Measurements from ENCODE around the gene NCOR2.

Gene NCOR2

DNA sequence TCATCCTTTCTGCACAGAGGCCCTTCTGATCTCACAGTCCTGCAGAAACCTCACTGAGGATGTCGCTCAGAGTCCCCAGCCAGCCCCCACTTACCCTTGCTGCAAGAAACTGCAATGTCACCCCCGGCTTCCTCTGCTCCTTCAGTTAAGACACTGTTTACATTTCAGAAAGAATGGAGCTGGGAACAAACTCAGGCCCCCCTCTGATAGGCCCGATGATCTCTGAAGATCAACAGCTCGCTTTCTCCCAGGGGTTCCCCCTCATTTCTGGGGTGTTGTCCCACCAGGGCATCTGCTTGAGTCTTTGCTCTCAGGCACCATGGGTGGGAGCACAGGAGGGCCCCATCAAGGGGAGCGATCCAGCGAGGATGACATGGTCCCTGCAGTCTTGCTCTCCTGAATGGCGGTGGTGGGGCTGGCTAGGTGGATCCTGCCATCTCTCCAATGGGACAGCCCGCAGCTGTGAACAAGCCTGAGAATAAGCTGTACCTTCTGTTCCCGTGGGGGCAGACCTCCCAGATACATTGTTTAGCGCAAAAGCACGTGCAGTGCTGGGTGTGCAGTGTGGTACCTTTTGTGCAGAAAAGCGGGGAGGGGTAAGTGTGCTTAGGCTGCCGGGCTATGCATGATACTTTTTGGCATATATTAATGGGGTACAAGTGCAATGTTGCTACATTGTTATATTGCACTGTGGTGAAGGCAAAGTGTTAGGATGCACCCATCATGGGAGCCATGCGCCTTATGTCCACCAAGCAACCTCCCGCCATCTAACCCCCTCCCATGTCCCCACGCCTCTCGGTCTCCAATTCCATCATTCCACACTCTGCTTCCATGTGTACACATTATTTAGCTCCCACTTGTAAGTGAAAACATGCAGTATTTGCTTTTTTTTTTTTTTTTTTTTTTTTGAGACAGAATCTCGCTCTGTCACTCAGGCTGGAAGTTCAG, 6.7 kb upstream of the NCOR2 start:
- DNase-seq = no peak

DNA sequence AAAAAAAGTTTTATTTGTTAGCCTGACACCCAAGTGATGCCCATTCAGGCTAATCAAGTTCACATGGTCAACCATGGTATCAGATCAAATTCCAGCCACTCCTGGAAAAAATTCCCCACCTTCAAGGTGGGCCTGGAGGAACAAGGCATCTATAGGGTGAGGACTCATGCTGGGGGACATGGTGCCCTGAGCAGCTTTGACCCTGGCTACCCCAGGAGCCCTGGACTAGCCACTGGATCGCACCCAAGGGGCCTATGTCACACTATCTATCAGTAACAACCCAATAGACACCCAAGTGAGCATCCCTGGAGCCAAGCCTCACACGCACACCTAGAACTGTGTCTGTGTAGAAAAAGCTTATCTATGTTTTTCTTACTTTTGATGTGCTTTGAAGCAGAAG, 4.1 kb upstream of the NCOR2 start:
- DNase-seq = no peak

DNA sequence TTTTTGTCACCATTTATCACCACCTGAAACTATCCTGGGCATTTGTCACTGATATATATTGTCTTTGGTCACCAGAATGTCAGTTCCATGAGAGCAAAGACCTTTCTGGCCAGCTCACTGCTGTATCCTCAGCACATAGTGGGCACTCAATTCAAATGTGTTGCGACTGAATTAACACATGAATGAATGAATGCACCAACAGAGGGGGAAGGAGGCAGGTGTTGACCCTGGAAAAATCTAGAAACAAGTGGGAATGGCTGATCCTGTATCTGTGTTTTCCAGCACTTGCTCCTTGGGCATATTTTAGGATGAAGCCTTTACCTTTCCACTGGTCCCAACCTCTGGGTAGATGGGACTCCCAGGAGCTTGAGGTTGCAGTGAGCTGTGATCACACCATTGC, 3.4 kb upstream of the NCOR2 start:
- DNase-seq = no peak

DNA sequence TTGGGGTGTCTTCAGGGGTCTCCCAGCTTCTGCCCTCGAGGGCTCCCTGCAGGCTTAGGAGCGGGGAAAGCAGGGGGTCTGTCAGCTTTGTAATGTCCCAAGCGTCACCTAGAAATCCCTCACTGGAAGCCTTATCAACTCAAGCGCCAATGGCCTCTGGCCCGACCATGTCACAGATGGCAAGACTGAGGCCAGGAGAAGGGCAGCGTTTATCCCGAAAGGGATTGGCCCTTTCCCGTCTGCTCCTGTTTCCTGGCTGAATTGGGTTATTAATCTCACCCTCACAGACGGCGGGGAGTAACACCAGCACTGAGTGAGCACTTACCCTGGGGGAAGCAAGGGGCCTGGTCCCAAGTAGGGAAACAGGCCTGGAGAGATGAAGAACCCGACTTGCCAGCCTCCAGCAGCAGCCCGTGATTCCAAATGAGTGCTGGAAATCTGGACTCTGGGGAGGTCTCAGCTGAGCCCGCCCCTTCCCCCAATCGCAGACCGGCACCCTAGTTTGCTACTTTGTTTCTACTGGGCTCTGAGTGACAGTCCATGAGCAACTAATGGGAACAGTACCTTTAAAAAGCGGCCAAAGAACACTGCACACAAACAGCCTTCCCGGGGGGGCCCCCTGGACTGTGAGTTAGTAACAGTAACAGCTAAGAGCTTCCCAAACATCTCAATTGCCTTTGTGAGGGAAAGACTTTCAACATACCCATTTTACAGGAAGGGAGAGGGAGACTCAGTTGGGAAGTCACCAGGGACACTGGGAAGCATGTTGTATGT, 2.1 kb upstream of the NCOR2 start:
- no peak for DNase-seq

DNA sequence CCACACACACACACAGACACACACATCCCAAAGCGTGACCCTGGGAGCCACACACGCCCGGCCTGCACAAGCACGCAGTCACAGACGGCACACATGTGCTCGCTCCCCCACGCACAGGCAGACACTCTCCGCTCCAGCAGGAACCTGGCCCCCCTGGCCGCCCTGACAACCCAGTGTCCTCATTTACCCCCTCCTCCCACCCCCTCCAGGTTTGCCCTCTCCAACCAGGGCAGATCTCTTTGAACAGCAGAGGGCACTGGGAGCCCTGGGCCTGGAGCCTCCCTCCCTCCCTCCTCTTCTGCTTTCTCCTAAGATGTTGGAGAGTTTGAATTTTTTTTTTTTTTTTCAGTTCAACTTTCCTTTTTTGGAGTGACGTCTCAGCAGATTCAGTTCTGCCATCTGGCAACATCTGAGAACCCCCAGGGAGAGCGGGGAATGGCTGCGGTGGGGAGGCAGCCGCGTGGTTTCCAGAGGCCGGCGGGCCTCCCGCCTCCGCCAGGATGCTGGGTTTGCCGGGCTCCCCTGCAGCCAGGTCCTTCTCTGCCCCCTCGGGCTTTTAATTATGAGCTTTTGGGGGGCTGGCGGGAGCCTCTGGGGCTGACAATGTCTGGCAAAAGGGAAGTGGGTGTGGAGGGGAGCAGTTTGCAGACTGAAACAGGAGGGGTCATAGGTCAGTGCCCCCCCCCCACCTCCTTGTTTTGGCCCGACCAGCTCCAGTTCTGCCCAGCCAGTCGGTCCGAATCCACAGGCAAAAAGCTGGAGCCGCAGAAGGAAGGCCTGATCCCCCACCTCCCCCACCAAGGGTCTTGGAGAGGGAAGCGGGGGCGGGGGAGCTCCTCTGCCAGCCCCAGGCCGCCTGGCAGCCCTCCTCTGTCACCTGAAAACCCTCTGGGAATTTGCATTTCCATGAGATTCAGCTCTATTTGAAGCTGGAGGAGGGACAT, 1.3 kb upstream of the NCOR2 start:
- DNase-seq = peak; percentile 91

DNA sequence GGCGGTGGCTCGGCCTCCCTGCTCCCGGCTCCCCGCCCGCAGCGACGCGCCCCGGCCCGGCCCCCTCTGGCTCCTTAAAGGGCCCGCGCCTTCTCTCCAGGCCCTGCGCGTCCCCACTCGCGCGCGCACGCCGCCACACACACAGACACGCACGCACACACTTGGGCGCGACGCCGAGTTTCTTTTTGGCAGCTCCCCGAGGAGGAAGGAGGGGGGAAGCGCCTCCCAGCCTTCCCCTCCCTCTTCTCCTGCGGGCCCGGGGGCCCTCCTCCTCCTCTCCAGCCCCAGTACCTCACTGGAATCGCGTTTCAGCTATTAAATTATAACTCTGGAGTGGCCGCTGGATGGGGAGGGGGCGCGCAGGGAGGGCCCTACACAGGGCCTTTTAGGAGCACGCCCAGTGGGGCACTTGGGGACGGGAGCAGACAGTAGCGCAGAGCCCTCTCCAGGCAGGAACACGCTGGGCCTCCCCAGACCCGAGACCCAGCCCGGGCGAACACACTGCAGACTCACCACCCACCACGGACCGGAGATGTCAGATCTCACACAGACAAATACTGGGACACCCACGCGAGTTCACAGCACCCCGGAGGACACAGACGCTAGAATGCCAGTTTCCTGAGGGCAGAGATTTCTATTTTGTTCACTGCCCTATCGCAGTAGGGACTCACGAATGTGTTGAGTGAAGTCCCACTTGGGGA, 411 bp upstream of the NCOR2 start:
- DNase-seq = peak; percentile 96

DNA sequence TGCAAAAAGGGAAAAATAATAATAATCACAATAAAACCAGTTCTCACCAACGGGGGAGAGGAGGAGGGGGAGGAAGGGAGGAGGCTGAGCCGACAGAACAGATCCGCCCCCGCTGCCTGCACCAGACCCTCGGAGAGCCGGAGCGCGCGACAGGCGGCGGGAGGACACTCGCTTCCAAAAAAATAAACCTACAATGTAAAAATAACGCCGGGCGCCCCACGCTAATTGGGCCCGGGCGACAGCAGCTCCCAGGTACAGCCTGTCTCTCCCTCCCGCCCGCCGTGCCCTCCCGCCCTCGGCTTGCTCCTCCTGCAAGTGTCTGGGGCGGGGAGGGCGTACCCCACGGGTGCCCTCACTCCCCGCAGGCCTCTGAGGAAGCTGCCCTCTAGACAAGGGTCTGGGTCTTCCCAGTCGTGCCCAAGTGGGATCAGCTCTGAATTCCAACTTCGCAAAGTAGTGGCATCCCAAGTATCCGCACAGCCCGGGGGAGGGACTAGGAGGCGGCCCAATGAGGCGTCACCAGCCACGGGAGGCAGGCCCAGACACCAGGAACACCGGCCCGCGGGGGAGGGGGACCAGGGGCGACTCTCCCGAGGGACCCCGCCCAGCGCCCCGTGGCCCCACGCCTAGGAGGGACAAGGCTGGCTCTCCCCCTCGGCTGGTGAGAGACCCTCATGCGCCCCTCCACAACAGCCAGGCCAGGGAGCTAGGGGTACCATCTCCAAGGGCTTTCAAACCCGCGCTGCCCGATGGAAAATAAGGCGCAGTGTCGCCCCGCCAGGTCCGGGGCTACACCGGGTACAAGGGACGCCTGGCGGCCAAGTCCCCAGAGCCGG, 1.0 kb downstream of the NCOR2 start:
- DNase-seq = peak; percentile 90

DNA sequence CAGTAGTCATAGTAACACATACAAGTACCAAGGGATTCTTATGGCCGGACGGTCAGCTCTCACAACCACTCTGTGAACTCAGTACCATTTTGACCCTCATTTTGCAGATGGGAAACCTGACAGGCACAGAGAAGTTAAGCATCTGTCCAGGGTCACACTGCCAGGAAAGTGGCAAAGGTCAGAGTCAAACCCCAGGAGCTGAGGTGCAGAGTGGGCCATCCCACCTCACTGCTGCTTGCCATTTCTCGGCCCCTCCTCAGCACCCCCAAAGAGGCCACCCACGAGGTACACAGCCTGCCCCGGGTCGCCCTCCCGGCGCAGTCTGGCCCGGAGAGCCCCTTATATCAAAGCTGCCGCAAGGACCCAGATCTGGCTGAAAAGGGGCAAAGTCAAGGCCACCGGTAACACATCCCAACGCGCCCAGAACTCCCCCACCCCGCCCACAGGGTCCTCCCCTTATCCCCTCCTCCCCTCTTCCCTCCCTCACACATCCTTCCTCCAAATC, 1.7 kb downstream of the NCOR2 start:
- no peak for DNase-seq

DNA sequence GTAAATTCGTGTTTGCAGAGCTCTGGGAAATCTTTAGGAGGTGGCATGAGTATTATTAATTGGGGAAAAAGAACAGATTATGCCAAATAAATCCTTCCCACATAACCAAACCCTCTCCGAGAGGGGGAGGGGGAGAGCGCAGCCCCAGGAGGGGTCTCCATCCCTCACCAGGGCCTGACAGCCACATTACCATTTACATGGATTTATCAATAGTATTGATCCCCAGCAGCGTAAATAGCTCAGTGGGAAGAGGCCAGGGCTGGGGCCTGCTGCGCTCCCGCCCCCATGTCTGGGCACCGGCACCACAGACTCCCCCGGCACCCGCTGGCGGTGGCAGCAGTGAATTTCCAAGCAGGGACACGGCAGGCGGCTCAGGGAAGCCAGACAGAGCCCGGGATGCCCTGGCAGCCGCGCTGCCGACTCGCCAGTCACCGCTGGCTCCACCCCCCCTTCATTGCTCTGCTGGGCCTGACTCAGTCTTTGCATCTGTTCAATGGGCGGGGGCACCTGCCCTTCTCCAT, 2.4 kb downstream of the NCOR2 start:
- no peak for DNase-seq

DNA sequence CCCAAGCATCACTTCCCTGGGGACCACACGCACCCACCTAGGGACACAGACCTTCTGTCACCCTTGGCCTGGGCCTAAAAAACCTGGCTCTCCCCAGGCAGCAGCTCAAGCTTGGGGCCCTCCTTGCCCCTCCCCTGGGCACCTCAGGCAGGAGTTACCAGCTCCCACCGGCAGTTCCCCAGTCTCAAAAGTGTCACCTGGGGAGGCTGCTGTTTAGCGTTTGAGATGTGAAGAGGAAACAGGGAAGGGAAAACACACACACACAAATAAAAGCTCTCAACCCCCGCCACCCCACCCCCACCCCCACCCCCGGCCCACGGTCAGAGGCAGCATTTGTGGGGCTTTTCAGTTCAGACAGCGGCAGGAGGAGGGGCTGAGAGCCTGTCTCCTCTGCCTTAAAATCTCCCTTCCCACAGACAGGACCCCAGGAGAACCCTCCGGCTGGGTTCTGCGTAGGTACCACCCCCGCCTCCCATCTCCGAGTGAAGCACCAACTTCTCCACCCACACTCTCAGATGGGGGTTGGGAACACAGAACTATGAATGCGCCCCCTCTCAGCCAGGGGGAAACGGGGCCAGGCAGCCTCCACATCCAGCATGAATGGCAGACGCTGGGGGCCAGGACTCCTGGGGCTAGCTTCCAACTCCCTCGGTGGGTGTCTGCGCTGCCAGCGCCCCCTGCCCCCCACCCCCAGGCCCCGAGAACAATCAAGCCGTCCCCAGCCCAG, 3.0 kb downstream of the NCOR2 start:
- DNase-seq = no peak

DNA sequence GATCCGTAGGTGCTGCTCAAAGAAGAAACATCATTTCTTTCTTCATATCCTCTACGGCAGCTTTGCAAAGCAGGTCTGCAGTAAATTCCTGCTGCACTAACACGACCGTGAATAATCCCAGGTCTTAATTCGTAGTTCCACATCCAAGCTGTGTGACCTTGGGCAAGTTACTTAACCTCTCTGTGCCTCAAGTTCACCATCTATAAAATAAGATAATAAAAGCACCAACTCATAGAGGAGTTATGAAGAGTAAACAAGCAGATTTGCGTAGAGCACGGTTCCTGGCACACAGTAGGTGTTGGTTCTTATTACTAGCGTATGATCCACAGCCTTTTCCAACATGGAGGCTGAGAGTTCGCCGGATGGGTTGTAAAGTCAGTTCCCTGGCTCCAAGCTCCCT, 3.6 kb downstream of the NCOR2 start:
- no peak for DNase-seq

DNA sequence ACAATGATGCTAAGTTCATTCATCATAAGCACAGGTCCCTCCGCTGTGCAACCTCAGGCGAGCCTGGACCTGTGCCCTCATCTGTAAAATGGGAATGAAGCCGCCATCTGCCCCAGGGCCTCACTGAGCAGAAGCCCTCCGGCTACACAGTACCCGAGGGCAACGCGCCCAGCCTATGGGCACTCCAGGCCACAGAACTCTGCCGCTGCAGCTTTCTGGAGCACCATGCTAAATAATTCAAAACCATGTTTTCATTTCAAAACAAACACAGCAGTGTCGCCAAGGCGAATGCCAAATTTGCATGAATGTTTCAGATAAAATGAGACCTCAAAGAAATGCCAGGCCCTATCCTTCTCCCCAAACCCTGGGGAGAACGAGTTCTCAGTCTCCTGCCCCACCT, 4.0 kb downstream of the NCOR2 start:
- DNase-seq = no peak

DNA sequence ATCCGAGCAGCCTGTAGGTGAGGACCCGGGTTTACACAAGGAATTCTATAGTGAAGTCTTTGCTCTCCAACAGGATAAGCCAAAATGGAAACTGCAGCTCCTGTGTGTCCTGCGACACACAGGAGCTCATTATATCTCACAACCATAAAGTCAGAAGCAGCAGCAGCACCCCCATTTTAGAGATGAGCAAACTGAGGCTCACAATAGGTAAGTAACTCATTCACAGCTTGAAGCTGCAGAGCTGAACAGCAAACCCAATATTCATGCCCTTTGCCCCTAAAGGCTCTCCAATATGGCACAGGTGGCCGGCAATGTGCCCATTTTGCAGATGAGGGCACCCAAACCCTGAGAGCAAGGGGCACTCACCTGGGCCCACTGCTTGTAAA, 4.6 kb downstream of the NCOR2 start:
- DNase-seq = no peak

DNA sequence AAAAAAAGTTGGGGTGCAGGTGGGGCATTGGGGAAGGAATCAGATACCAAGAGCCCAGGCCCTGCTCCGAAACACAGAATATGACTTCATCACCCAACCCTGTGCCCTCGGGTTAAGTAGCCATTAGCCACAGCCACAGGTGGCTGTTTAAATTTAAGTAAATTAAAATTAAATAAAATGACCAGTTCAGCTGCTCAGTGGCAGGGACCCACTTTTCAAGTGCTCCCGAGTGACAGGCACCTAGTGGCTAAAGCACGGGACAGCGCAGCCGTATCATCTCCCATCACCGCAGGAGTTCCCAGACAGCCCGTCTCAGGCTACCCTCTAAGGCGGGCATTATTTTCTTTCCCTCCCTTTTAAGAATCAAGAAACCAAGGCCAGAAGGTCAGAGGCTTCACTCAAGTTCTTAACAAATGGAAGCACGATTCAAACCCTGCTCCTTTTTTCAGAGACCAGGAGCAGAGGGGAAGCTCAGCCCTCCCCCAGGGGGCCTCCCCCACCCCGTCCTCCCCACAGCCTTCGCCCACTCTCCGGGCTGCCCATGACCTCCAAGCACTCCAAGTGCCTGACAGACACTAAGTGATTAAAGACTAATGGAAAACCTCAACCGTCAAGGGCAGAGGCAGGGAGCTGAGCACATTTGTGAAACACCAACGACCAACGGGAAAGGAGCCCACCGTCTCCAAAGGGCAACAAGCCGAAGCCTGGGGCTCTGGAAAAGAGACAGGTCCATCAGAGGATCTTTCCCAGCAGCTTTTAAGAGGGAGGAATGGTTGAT, 5.2 kb downstream of the NCOR2 start:
- no peak for DNase-seq

DNA sequence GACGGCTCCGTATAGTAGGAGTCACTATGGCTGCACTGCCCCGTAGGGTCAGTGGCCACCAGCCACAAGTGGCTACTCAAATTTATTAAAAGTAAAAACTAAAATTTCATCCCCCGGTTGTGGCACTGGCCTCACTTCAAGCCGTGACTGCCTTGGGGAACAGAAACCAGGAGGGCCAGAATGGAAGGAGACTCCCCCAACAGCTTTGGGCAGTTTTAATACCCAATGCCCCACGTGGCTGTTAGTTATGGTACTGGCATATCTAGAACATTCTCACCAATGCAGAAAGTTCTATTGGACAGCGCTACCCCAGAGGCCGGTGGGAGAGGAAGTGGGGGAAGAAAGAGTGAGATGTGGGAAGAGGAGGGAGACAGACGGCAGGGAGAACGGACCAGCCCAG, 6.2 kb downstream of the NCOR2 start:
- DNase-seq = no peak

DNA sequence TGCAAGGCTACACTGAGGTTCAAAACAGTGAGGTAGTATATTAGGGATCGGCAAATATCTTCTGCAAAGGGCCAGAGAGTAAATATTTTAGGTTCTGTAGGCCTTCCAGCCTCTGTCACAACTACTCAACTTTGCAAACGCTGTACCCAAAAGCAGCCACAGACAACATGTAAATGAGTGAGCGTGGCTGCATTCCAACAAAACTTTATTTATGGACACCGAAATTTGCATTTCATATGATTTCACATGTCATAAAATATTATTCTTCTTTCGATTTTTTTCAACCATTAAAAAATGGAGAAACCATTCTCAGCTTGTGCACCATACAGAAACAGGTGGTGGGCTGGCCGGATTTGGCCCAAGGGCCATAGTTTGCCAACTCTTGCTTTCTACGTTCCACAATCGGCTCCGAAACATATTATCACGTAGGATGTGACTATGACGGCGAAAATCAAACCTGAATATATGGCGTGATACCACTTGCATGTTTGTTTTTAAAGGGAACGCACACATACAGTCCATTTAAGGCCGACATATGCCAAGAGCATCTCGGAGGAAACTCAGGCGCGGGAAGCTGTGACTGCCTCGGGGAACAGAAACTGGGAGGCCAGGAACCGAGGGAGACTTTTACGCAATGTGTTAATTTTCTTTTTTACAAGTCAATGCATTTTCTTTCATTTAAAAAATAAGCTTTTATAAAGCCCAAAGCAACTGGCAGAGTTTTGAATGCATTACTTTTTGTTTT, 7.1 kb downstream of the NCOR2 start:
- no peak for DNase-seq

DNA sequence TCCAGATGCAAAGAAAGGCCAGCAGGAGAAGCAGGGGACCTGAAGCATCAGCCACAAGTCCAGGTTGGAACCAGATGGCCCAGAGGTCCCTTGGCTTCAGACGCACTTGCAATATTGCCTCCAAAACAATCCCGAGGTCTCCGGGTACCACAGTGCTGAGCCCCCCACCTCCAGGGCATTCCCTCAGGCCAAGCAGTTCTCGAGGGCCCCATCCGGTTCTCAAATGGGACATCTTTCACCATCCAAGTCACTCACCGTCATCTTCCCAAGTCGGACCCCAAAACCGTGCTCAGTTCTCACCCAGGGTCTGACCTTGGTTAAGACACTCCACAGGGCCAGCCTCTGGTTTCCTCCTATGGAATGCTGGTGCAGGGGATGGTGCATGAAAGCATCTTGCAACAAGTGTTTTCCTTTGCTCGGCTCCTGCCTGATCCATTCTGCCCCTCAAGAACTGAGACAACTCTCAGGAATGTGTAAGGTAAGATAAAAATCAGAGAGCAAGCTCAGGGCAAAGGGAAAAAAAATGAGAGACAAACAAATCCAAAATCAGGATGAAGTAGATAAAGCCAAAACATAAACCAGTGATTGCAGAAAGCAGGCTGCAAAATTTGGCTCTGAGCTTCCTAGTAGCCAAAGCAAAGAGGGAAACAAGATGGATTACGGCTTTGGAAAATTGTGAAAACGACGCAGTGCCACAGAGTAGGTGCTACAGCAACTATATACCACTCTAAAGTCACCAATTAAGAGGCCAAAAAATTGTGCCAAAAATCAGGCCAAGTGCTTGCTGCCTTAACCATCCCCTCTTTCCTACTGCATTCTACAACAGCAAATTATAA, 8.0 kb downstream of the NCOR2 start:
- DNase-seq = no peak

DNA sequence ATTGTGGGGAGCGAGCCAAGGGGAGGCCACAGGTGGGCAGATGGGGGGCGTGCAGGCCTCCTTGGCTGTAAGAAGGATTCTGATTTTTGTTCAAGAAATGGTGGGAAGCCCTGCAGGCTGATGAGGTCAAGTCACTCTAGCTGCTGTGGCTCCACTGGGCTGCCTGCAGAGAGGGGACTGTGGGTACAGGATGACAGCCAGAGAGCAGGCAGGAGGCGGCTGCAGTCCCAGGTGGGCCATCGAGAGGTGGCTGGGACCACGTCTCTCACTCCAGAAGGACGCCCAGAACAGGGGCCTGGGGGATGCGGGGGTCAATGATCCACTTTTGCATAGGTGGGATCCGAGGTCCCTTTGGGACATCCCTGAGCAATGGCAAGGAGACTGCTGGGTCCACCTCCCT, 9.1 kb downstream of the NCOR2 start:
- DNase-seq = no peak
